Activated T-cell treated with anti-CD3 and anti-CD28 coated beads for 1 hour (primary cell): ENCODE measurements around the gene PIK3C2A.

ENCODE experiments used
- DNase-seq: peaks from one replicate; pipeline ENCODE4 v3.0.0-alpha.2; 2020; ENCODE audit warnings: low read depth

The PIK3C2A gene

DNA sequence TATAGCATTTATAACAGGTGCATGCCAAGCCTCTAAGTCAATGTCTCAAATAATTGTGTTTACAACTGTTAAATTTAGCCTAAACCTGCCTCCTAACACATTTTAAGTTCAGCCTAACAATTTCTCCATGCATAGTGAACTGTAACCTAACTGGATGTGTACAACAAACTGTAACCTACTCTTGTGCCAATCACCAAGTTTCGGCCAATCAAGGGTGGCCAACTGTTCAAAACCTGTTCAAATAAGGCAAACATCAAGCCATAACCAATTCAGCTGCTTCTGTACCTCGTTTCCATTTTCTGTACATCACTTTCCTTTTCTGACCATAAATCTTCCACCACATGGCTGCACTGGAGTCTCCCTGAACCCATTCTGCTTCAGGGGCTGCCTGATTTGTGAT is 45.4 kb downstream of the PIK3C2A start:
- DNase-seq = no peak

DNA sequence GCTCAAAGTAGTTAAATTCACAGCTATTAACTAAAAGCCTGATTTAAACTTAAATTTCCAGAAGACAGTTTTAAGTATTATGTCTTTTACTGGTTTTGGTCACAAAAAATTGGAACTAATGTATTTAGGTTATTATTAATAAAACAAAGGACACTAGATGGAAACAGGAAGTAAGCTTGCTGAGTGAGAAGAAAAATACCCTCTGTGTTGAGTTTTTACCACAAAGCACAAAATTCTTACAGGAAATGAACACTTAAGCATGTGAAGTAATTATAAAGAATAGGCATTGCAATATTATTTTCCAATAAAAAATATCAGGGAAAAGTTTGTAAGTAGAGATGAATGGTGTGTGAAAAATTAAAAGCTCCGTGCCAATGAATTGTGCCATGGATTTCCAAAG is 46.3 kb downstream of the PIK3C2A start:
- DNase-seq = no peak

DNA sequence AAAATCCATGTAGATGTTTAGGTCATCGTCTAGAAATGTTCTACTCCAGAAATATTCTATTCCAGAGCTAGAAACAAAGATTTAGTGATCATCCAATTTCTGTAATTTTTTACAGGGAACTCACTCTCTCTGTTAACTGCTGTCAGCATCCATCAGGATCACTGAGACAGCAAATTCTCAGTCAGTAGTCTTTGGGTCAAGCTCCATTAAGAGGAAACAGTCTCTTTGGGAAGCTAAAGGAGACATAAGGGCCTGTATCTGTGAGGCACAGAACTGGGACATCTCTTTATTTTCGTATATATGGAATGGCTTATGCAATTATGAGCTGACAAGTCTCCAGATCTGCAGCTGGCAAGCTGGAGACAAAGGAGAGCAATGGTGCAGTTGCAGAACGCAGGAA is 48.3 kb downstream of the PIK3C2A start:
- DNase-seq = no peak
